Activated T-helper 17 cell treated with anti-CD3 and anti-CD28 coated beads, Interleukin-2, amount 50 U/mL, for 72 hours (primary cell): Measurements from ENCODE around the gene DLGAP1. TPM values are rescaled to one million over a fixed set of nuclear protein-coding genes. Genes with fewer than 3 reads are reported as not detected.

Experiments used
- ATAC-seq: fragments of 150-1000 bp; cut with Tn5 transposase; replicated peaks from 2 replicates; pipeline ENCODE4 v1.10.0; 2021; ENCODE audit warnings: mild to moderate bottlenecking, moderate library complexity
- H3K27ac Mint-ChIP-seq: one replicate; pipeline ENCODE4 v1.8.0; 2022; ENCODE audit warnings: mixed read lengths
- H3K27me3 Mint-ChIP-seq: one replicate; pipeline ENCODE4 v1.8.0; 2022; ENCODE audit warnings: mixed read lengths
- H3K36me3 Mint-ChIP-seq: one replicate; pipeline ENCODE4 v1.8.0; 2022; ENCODE audit warnings: low read depth, mild to moderate bottlenecking, mixed read lengths
- H3K4me1 Mint-ChIP-seq: one replicate; pipeline ENCODE4 v1.8.0; 2022; ENCODE audit warnings: mixed read lengths
- H3K4me3 Mint-ChIP-seq: one replicate; pipeline ENCODE4 v1.8.0; 2022; ENCODE audit warnings: mild to moderate bottlenecking, mixed read lengths
- H3K9me3 Mint-ChIP-seq: one replicate; pipeline ENCODE4 v1.8.0; 2022; ENCODE audit warnings: mixed read lengths
- total RNA-seq, 2 donors: library from RNA; stranded (reverse); gene quantifications; one replicate each; pipeline ENCODE4 v1.2.3, GENCODE V29; 2022

The DLGAP1 gene
- total RNA-seq, 2 donors from 2014 or later, result 1.1 to 1.2 TPM

GRCh38 chr18:4251873-4252272 is 203.2 kb downstream of the DLGAP1 start:
- Mint-ChIP-seq H3K36me3 (no peaks in the 10 kb centered on the region), H3K4me3 (no peak overlapping the region), H3K27ac (no peak overlapping the region), H3K27me3 (no peaks in the 10 kb centered on the region), H3K4me1 (no peaks in the 10 kb centered on the region), H3K9me3 (peaks cover 2% of the 10 kb centered on the region)
- no peak for ATAC-seq

GRCh38 chr18:4251206-4251605 is 203.9 kb downstream of the DLGAP1 start:
- no peaks in the 10 kb centered on the region for H3K4me1 Mint-ChIP-seq
- no peaks in the 10 kb centered on the region for H3K36me3 Mint-ChIP-seq
- no peaks in the 10 kb centered on the region for H3K27me3 Mint-ChIP-seq
- peaks cover 5% of the 10 kb centered on the region for H3K9me3 Mint-ChIP-seq
- H3K4me3 Mint-ChIP-seq, result no peak overlapping the region
- ATAC-seq, result no peak
- no peak overlapping the region for H3K27ac Mint-ChIP-seq

GRCh38 chr18:4250141-4250540 is 205.0 kb downstream of the DLGAP1 start:
- H3K27ac Mint-ChIP-seq, result no peak overlapping the region
- H3K36me3 Mint-ChIP-seq, result no peaks in the 10 kb centered on the region
- H3K4me3 Mint-ChIP-seq, result no peak overlapping the region
- H3K27me3 Mint-ChIP-seq, result no peaks in the 10 kb centered on the region
- no peaks in the 10 kb centered on the region for H3K4me1 Mint-ChIP-seq
- H3K9me3 Mint-ChIP-seq, result peaks cover 5% of the 10 kb centered on the region
- no peak for ATAC-seq

GRCh38 chr18:4248686-4249085 is 206.4 kb downstream of the DLGAP1 start:
- Mint-ChIP-seq H3K4me1 (no peaks in the 10 kb centered on the region), H3K4me3 (no peak overlapping the region), H3K36me3 (no peaks in the 10 kb centered on the region), H3K27me3 (no peaks in the 10 kb centered on the region), H3K9me3 (peaks cover 5% of the 10 kb centered on the region), H3K27ac (no peak overlapping the region)
- no peak for ATAC-seq

GRCh38 chr18:4246374-4246773 is 208.7 kb downstream of the DLGAP1 start:
- no peak overlapping the region for H3K27ac Mint-ChIP-seq
- H3K4me1 Mint-ChIP-seq, result no peaks in the 10 kb centered on the region
- H3K36me3 Mint-ChIP-seq, result no peaks in the 10 kb centered on the region
- H3K27me3 Mint-ChIP-seq, result no peaks in the 10 kb centered on the region
- H3K9me3 Mint-ChIP-seq, result peaks cover 5% of the 10 kb centered on the region
- ATAC-seq, result no peak
- H3K4me3 Mint-ChIP-seq, result no peak overlapping the region

- Mint-ChIP-seq H3K4me3 (no peak overlapping the region), H3K36me3 (no peaks in the 10 kb centered on the region), H3K27ac (no peak overlapping the region), H3K4me1 (no peaks in the 10 kb centered on the region), H3K27me3 (no peaks in the 10 kb centered on the region), H3K9me3 (peaks cover 5% of the 10 kb centered on the region)
- ATAC-seq, result no peak
Observed at GRCh38 chr18:4245456-4245855, 209.7 kb downstream of the DLGAP1 start.

- no peak for ATAC-seq
- no peaks in the 10 kb centered on the region for H3K4me1 Mint-ChIP-seq
- H3K27me3 Mint-ChIP-seq, result no peaks in the 10 kb centered on the region
- no peak overlapping the region for H3K4me3 Mint-ChIP-seq
- peaks cover 8% of the 10 kb centered on the region for H3K9me3 Mint-ChIP-seq
- H3K36me3 Mint-ChIP-seq, result no peaks in the 10 kb centered on the region
- H3K27ac Mint-ChIP-seq, result no peak overlapping the region
Observed at GRCh38 chr18:4242431-4243161, 212.5 kb downstream of the DLGAP1 start.

GRCh38 chr18:4241090-4241617 is 214.0 kb downstream of the DLGAP1 start:
- Mint-ChIP-seq H3K27ac (no peak overlapping the region), H3K36me3 (no peaks in the 10 kb centered on the region), H3K27me3 (no peaks in the 10 kb centered on the region), H3K4me1 (no peaks in the 10 kb centered on the region), H3K9me3 (peaks cover 3% of the 10 kb centered on the region), H3K4me3 (no peak overlapping the region)
- no peak for ATAC-seq

GRCh38 chr18:4238966-4239365 is 216.1 kb downstream of the DLGAP1 start:
- Mint-ChIP-seq H3K36me3 (no peaks in the 10 kb centered on the region), H3K27me3 (no peaks in the 10 kb centered on the region), H3K27ac (no peak overlapping the region), H3K4me3 (no peak overlapping the region), H3K4me1 (no peaks in the 10 kb centered on the region), H3K9me3 (peaks cover 6% of the 10 kb centered on the region)
- ATAC-seq, result no peak

- H3K9me3 Mint-ChIP-seq, result peaks cover 6% of the 10 kb centered on the region
- no peak for ATAC-seq
- no peak overlapping the region for H3K27ac Mint-ChIP-seq
- no peaks in the 10 kb centered on the region for H3K27me3 Mint-ChIP-seq
- no peaks in the 10 kb centered on the region for H3K4me1 Mint-ChIP-seq
- no peaks in the 10 kb centered on the region for H3K36me3 Mint-ChIP-seq
- no peak overlapping the region for H3K4me3 Mint-ChIP-seq
Observed at GRCh38 chr18:4237664-4238041, 217.5 kb downstream of the DLGAP1 start.

GRCh38 chr18:4236940-4237663 is 218.0 kb downstream of the DLGAP1 start:
- no peak overlapping the region for H3K27ac Mint-ChIP-seq
- H3K27me3 Mint-ChIP-seq, result no peaks in the 10 kb centered on the region
- peaks cover 6% of the 10 kb centered on the region for H3K9me3 Mint-ChIP-seq
- no peaks in the 10 kb centered on the region for H3K36me3 Mint-ChIP-seq
- no peaks in the 10 kb centered on the region for H3K4me1 Mint-ChIP-seq
- no peak overlapping the region for H3K4me3 Mint-ChIP-seq
- ATAC-seq, result no peak

GRCh38 chr18:4233468-4233867 is 221.6 kb downstream of the DLGAP1 start:
- ATAC-seq, result no peak
- no peaks in the 10 kb centered on the region for H3K4me1 Mint-ChIP-seq

GRCh38 chr18:4232656-4233055 is 222.5 kb downstream of the DLGAP1 start:
- H3K4me1 Mint-ChIP-seq, result no peaks in the 10 kb centered on the region
- H3K27ac Mint-ChIP-seq, result no peak overlapping the region
- H3K27me3 Mint-ChIP-seq, result no peaks in the 10 kb centered on the region
- no peak overlapping the region for H3K4me3 Mint-ChIP-seq
- peaks cover 16% of the 10 kb centered on the region for H3K9me3 Mint-ChIP-seq
- H3K36me3 Mint-ChIP-seq, result no peaks in the 10 kb centered on the region
- ATAC-seq, result no peak

More at GRCh38 chr18:4233468-4233867, 221.6 kb downstream of the DLGAP1 start:
- H3K27ac Mint-ChIP-seq, result no peak overlapping the region
- no peak overlapping the region for H3K4me3 Mint-ChIP-seq
- no peaks in the 10 kb centered on the region for H3K36me3 Mint-ChIP-seq
- no peaks in the 10 kb centered on the region for H3K27me3 Mint-ChIP-seq
- peaks cover 14% of the 10 kb centered on the region for H3K9me3 Mint-ChIP-seq

- Mint-ChIP-seq H3K4me1 (no peaks in the 10 kb centered on the region), H3K27ac (no peak overlapping the region), H3K36me3 (no peaks in the 10 kb centered on the region), H3K4me3 (no peak overlapping the region), H3K27me3 (no peaks in the 10 kb centered on the region), H3K9me3 (peaks cover 16% of the 10 kb centered on the region)
- no peak for ATAC-seq
Observed at GRCh38 chr18:4231260-4231659, 223.8 kb downstream of the DLGAP1 start.
